ENCODE data around the gene ABT1. TPM values are rescaled to one million over a fixed set of nuclear protein-coding genes. Genes with fewer than 3 reads are reported as not detected.
"Not testable (repeated sequence)": the region's sequence is repeated elsewhere in the genome, so short reads cannot be mapped to it uniquely, and the experiment has no call there.

Gene ABT1
- total RNA-seq: 10 to 100 TPM; 39.8 to 40.4 TPM
- 19.5 TPM for polyA plus RNA-seq (2013, experiment 1 of 2)
- polyA plus RNA-seq (2013, experiment 2 of 2): 16.9 TPM
- total RNA-seq: 49.6 to 116 (median 73.1) reads per million in 172 experiments

DNA sequence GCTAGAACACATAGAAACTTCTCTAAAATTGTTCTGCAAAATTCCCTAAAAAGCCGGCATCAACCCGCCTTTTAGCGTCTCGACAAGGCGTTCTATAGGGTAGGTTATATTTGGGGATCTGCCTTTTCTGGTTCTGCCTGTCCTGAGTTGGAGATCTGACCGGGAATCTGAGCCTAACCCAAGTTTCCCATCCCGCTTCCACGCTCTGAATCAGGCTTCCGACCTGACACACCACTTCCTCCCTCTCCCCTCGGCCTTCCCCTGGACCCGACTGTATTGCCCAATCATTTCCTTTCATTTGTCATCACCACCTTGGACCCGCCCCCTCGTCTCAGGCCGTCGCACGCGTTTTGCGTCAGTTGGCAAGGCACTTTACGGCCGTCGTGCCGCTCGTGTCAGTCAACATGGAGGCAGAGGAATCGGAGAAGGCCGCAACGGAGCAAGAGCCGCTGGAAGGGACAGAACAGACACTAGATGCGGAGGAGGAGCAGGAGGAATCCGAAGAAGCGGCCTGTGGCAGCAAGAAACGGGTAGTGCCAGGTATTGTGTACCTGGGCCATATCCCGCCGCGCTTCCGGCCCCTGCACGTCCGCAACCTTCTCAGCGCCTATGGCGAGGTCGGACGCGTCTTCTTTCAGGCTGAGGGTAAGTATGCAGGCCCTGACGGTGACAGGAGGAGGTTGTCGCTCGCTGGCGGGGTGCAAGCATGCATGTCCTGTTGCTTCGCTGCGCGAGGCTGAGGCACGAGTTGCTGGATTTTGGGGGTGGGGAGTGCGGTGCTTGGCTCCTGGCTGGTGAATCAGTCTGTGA lies at the start of gene ABT1:
Gene ABT1 (plus strand): TSS at position 375 of the 810 bp plus-strand sequence. CDS start 30 bp downstream, at position 405.
- DNase-seq: peak; percentile 92 to 98 (median 96)
- peak within 1 kb of the TSS; percentile 86 to 95 for H3K27ac ChIP-seq (ENCODE audit: low read depth in 1 of 2, low read length in 2 of 2)
- Mint-ChIP-seq H3K27ac (no peak within 1 kb of the TSS), H3K4me1 (ENCODE audit: low read depth) (peaks cover 23% of the 10 kb centered on the region), H3K36me3 (ENCODE audit: low read depth) (peaks cover 31% of the 10 kb centered on the region), H3K27me3 (peaks cover 30% of the 10 kb centered on the region), H3K9me3 (no peaks in the 10 kb centered on the region), H3K4me3 (no peak within 1 kb of the TSS)
- H3K9me3 ChIP-seq (ENCODE audit: control insufficient read depth in 1 of 2, insufficient read depth in 1 of 2, low read length in 2 of 2): no peaks in the 10 kb centered on the region
- H3K4me1 ChIP-seq (ENCODE audit: insufficient read depth, low read length): peaks cover 31% of the 10 kb centered on the region
- H3K4me3 ChIP-seq (ENCODE audit: low read length): peak within 1 kb of the TSS; percentile 98
- peaks cover 26% of the 10 kb centered on the region for H3K36me3 ChIP-seq (ENCODE audit: insufficient read depth, low read length)
- ChIA-PET CTCF (interaction anchor here (0.5 to 6.0 kb wide), 12 partner anchors 17 to 1296 kb away, joined by 3 to 50 read pairs (median 6); partner anchors contain the start of gene BTN2A2), POLR2A (interaction anchor here (1.3 to 2.4 kb wide), 11 partner anchors 12 to 550 kb away, joined by 5 to 17 read pairs (median 8); partner anchors contain the start of gene HMGN4)
- peak; percentile 79 for ATAC-seq (ENCODE audit: poor library complexity)
- intact Hi-C loops (cut with DNase I, micrococcal nuclease): loop anchor here (1.0 to 10.0 kb wide), 4 partner anchors 24 to 542 kb away; a partner anchor contains a TSS
- no peak for TF ChIP-seq CTCF (IDR thresholded peaks at IDR 0.05)
- peaks cover 8 to 28% of the 10 kb centered on the region in 2 experiments for H3K27me3 ChIP-seq (ENCODE audit: control insufficient read depth in 1 of 2, insufficient read depth in 2 of 2, low read length in 2 of 2)

GRCh38 chr6:26547363-26547762 lies 49.4 kb upstream of the ABT1 start:
- H3K27ac ChIP-seq (ENCODE audit: low read depth in 1 of 2, low read length in 2 of 2); H3K4me3 ChIP-seq (ENCODE audit: low read length); DNase-seq; H3K4me3 Mint-ChIP-seq; H3K27me3 Mint-ChIP-seq; H3K9me3 ChIP-seq (ENCODE audit: control insufficient read depth in 1 of 2, insufficient read depth in 1 of 2, low read length in 2 of 2); intact Hi-C loops (cut with DNase I, micrococcal nuclease); H3K9me3 Mint-ChIP-seq; ATAC-seq (ENCODE audit: poor library complexity); H3K27ac Mint-ChIP-seq; H3K27me3 ChIP-seq (ENCODE audit: control insufficient read depth in 1 of 2, insufficient read depth in 2 of 2, low read length in 2 of 2): not testable (repeated sequence)
- peaks cover 24% of the 10 kb centered on the region for H3K36me3 ChIP-seq (ENCODE audit: insufficient read depth, low read length)
- ChIA-PET CTCF (interaction anchor here (0.8 to 2.4 kb wide), 2 partner anchors 48 to 206 kb away, joined by 3 to 10 read pairs; no protein-coding TSS in a partner anchor), POLR2A (interaction anchor here (0.9 to 2.8 kb wide), 2 partner anchors 10 to 73 kb away, joined by 4 to 14 read pairs; partner anchors contain the start of gene HMGN4)
- H3K4me1 Mint-ChIP-seq (ENCODE audit: low read depth): peaks cover 18% of the 10 kb centered on the region
- peaks cover 15% of the 10 kb centered on the region for H3K4me1 ChIP-seq (ENCODE audit: insufficient read depth, low read length)
- H3K36me3 Mint-ChIP-seq (ENCODE audit: low read depth): peaks cover 40% of the 10 kb centered on the region

- ATAC-seq (ENCODE audit: poor library complexity) (peak; percentile 31), DNase-seq (peak in 7 of 14 experiments; percentile 14 to 63 (median 49))
- no peaks in the 10 kb centered on the region for H3K9me3 ChIP-seq (ENCODE audit: control insufficient read depth in 1 of 2, insufficient read depth in 1 of 2, low read length in 2 of 2)
- H3K27me3 ChIP-seq (ENCODE audit: control insufficient read depth in 1 of 2, insufficient read depth in 2 of 2, low read length in 2 of 2): no peaks in the 10 kb centered on the region
- peak overlapping the region; percentile 25 for H3K27ac Mint-ChIP-seq
- intact Hi-C loops (cut with DNase I, micrococcal nuclease): loop anchor here in 1 of 2 experiments (5.0 kb wide), 3 partner anchors 218 to 378 kb away; no protein-coding TSS in a partner anchor
- no peak overlapping the region for H3K27ac ChIP-seq (ENCODE audit: low read depth in 1 of 2, low read length in 2 of 2)
- peaks cover 4% of the 10 kb centered on the region for H3K27me3 Mint-ChIP-seq
- H3K4me3 ChIP-seq (ENCODE audit: low read length): peak overlapping the region; percentile 78
- peaks cover 33% of the 10 kb centered on the region for H3K4me1 ChIP-seq (ENCODE audit: insufficient read depth, low read length)
- peaks cover 6% of the 10 kb centered on the region for H3K36me3 ChIP-seq (ENCODE audit: insufficient read depth, low read length)
- POLR2A ChIA-PET: interaction anchor here (0.5 to 7.2 kb wide), 9 partner anchors 14 to 393 kb away, joined by 3 to 113 read pairs (median 3); partner anchors contain the start of gene HMGN4
- TF ChIP-seq CTCF (IDR thresholded peaks at IDR 0.05): no peak
- no peaks in the 10 kb centered on the region for H3K9me3 Mint-ChIP-seq
- CTCF ChIA-PET: interaction anchor here (1.5 kb wide), 1 partner anchor 209 kb away, joined by 5 read pairs; no protein-coding TSS in a partner anchor
- peak overlapping the region; percentile 86 for H3K4me3 Mint-ChIP-seq
- peaks cover 20% of the 10 kb centered on the region for H3K36me3 Mint-ChIP-seq (ENCODE audit: low read depth)
- peaks cover 11% of the 10 kb centered on the region for H3K4me1 Mint-ChIP-seq (ENCODE audit: low read depth)
Measured at GRCh38 chr6:26550250-26550993, 46.3 kb upstream of the ABT1 start.

Data from CD4-positive, alpha-beta T cell (primary cell).